WTC11 (cell line): ENCODE measurements around the gene SORCS2. TPM values are rescaled to one million over a fixed set of nuclear protein-coding genes. Genes with fewer than 3 reads are reported as not detected.

ENCODE experiments used
- ATAC-seq: fragments of 200-7000 bp; cut with Tn5 transposase; 2 replicates; pipeline ENCODE4 v1.10.0; 2021; ENCODE audit warnings: mild to moderate bottlenecking, moderate library complexity
- CTCF ChIA-PET: fragments of 300-600 bp; sonication (Branson Sonifier 250); formaldehyde crosslinking; loops from one replicate; lab custom pipeline; 2021; ENCODE audit warnings: antibody characterized with exemption; lab: Charles Lee
- POLR2A ChIA-PET: fragments of 350-600 bp; sonication (Branson Sonifier 250); formaldehyde crosslinking; loops from one replicate; lab custom pipeline; 2021; ENCODE audit warnings: antibody characterized with exemption; lab: Charles Lee
- DNase-seq: peaks from one replicate; pipeline ENCODE4 v3.0.0; 2021; ENCODE audit warnings: low spot score
- H3K27ac Mint-ChIP-seq: 2 replicates; pipeline ENCODE4 v1.8.0; 2021; ENCODE audit warnings: mixed read lengths
- H3K27me3 Mint-ChIP-seq: 2 replicates; pipeline ENCODE4 v1.8.0; 2021; ENCODE audit warnings: low read depth, mild to moderate bottlenecking, moderate library complexity, mixed read lengths
- H3K36me3 Mint-ChIP-seq: 2 replicates; pipeline ENCODE4 v1.8.0; 2021; ENCODE audit warnings: mixed read lengths
- H3K4me1 Mint-ChIP-seq: 2 replicates; pipeline ENCODE4 v1.8.0; 2022; ENCODE audit warnings: mixed read lengths
- H3K4me3 Mint-ChIP-seq: 2 replicates; pipeline ENCODE4 v1.8.0; 2021; ENCODE audit warnings: mild to moderate bottlenecking, moderate library complexity, mixed read lengths
- H3K9me3 Mint-ChIP-seq: 2 replicates; pipeline ENCODE4 v1.8.0; 2021; ENCODE audit warnings: mixed read lengths
- AFF4 ChIP-seq: sonication (generic); formaldehyde crosslinking; IDR thresholded peaks from 2 replicates; pipeline ENCODE4 v1.8.1; 2023; ENCODE audit warnings: mild to moderate bottlenecking, missing genetic modification reagents, borderline replicate concordance
- CREM ChIP-seq: sonication (generic); formaldehyde crosslinking; IDR thresholded peaks from 2 replicates; pipeline ENCODE4 v1.8.1; 2022; ENCODE audit warnings: mild to moderate bottlenecking, missing genetic modification reagents, moderate library complexity
- EMX1 ChIP-seq: fragments of 250-450 bp; sonication (Bioruptor Pico); IDR thresholded peaks from 2 replicates; pipeline ENCODE4 v1.8.0; 2021; ENCODE audit warnings: mild to moderate bottlenecking
- GABPB1 ChIP-seq: sonication (generic); formaldehyde crosslinking; IDR thresholded peaks from 2 replicates; pipeline ENCODE4 v1.8.1; 2023; ENCODE audit warnings: mild to moderate bottlenecking, missing genetic modification reagents
- IRF1 ChIP-seq: sonication (generic); formaldehyde crosslinking; IDR thresholded peaks from 2 replicates; pipeline ENCODE4 v1.8.0; 2023; ENCODE audit warnings: missing genetic modification reagents
- MXD4 ChIP-seq: fragments of 250-450 bp; sonication (Bioruptor Pico); IDR thresholded peaks from 2 replicates; pipeline ENCODE4 v1.8.0; 2021; ENCODE audit warnings: mild to moderate bottlenecking, moderate library complexity, borderline replicate concordance
- RELA ChIP-seq: sonication (generic); formaldehyde crosslinking; IDR thresholded peaks from 2 replicates; pipeline ENCODE4 v1.8.1; 2022; ENCODE audit warnings: missing genetic modification reagents, mild to moderate bottlenecking, borderline replicate concordance
- ZNF263 ChIP-seq: sonication (generic); formaldehyde crosslinking; IDR thresholded peaks from 2 replicates; pipeline ENCODE4 v1.8.1; 2022; ENCODE audit warnings: low read depth, mild to moderate bottlenecking, moderate library complexity, missing genetic modification reagents
- ZNF317 ChIP-seq: sonication (generic); formaldehyde crosslinking; IDR thresholded peaks from 2 replicates; pipeline ENCODE4 v1.8.1; 2023; ENCODE audit warnings: low read depth, mild to moderate bottlenecking, moderate library complexity, missing genetic modification reagents, borderline replicate concordance
- total RNA-seq: library from RNA; stranded (reverse); gene quantifications from 3 replicates; pipeline ENCODE4 v1.2.3, GENCODE V29; 2021
- TF ChIP-seq, protein P1 (sequence below): sonication (generic); formaldehyde crosslinking; IDR thresholded peaks from 2 replicates; pipeline ENCODE4 v1.8.0; 2022; ENCODE audit warnings: missing genetic modification reagents
- TF ChIP-seq, protein P2 (sequence below): sonication (generic); formaldehyde crosslinking; IDR thresholded peaks from 2 replicates; pipeline ENCODE4 v1.8.1; 2023; ENCODE audit warnings: mild to moderate bottlenecking, missing genetic modification reagents
- TF ChIP-seq, protein P3 (sequence below): sonication (generic); formaldehyde crosslinking; IDR thresholded peaks from 2 replicates; pipeline ENCODE4 v1.8.1; 2022; ENCODE audit warnings: missing genetic modification reagents, borderline replicate concordance
- TF ChIP-seq, protein P4 (sequence below): sonication (generic); formaldehyde crosslinking; IDR thresholded peaks from 2 replicates; pipeline ENCODE4 v1.8.1; 2023; ENCODE audit warnings: mild to moderate bottlenecking, missing genetic modification reagents
- TF ChIP-seq, protein P5 (sequence below): fragments of 250-450 bp; sonication (Bioruptor Pico); IDR thresholded peaks from 2 replicates; pipeline ENCODE4 v1.9.0; 2021; ENCODE audit warnings: mild to moderate bottlenecking
- TF ChIP-seq, protein P6 (sequence below): sonication (generic); formaldehyde crosslinking; conservative IDR thresholded peaks from 2 replicates; pipeline ENCODE4 v1.8.1; 2022; ENCODE audit warnings: mild to moderate bottlenecking, missing genetic modification reagents
- TF ChIP-seq, protein P7 (sequence below): sonication (generic); formaldehyde crosslinking; IDR thresholded peaks from 2 replicates; pipeline ENCODE4 v1.8.0; 2023; ENCODE audit warnings: mild to moderate bottlenecking, missing genetic modification reagents

Gene SORCS2
- total RNA-seq, 1 experiment from 2014 or later: 6.6 TPM

DNA sequence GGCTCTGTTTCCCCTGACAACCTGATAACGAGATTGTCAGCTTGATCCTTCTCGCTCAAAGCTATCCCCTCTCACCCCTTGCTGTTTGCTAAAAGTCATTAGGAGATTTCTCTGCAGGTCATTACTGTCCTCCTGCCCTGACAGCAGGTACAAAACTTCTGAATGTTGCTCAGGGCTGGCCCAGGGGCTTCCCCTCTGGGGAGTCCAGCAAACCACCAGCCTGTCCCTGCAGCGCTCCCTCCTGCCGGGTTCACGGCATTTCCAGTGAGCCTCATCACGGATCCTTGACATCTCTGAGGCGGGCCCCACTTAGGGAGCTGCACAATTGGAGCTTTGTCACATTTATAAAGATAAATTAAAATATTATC, 5.2 kb upstream of the SORCS2 start (continued):
- TF ChIP-seq, protein P1, sequence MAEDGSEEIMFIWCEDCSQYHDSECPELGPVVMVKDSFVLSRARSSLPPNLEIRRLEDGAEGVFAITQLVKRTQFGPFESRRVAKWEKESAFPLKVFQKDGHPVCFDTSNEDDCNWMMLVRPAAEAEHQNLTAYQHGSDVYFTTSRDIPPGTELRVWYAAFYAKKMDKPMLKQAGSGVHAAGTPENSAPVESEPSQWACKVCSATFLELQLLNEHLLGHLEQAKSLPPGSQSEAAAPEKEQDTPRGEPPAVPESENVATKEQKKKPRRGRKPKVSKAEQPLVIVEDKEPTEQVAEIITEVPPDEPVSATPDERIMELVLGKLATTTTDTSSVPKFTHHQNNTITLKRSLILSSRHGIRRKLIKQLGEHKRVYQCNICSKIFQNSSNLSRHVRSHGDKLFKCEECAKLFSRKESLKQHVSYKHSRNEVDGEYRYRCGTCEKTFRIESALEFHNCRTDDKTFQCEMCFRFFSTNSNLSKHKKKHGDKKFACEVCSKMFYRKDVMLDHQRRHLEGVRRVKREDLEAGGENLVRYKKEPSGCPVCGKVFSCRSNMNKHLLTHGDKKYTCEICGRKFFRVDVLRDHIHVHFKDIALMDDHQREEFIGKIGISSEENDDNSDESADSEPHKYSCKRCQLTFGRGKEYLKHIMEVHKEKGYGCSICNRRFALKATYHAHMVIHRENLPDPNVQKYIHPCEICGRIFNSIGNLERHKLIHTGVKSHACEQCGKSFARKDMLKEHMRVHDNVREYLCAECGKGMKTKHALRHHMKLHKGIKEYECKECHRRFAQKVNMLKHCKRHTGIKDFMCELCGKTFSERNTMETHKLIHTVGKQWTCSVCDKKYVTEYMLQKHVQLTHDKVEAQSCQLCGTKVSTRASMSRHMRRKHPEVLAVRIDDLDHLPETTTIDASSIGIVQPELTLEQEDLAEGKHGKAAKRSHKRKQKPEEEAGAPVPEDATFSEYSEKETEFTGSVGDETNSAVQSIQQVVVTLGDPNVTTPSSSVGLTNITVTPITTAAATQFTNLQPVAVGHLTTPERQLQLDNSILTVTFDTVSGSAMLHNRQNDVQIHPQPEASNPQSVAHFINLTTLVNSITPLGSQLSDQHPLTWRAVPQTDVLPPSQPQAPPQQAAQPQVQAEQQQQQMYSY (CRISPR knock-in tag): no peak
- TF ChIP-seq, protein P2, sequence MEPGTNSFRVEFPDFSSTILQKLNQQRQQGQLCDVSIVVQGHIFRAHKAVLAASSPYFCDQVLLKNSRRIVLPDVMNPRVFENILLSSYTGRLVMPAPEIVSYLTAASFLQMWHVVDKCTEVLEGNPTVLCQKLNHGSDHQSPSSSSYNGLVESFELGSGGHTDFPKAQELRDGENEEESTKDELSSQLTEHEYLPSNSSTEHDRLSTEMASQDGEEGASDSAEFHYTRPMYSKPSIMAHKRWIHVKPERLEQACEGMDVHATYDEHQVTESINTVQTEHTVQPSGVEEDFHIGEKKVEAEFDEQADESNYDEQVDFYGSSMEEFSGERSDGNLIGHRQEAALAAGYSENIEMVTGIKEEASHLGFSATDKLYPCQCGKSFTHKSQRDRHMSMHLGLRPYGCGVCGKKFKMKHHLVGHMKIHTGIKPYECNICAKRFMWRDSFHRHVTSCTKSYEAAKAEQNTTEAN: no peak
- TF ChIP-seq, protein P3, sequence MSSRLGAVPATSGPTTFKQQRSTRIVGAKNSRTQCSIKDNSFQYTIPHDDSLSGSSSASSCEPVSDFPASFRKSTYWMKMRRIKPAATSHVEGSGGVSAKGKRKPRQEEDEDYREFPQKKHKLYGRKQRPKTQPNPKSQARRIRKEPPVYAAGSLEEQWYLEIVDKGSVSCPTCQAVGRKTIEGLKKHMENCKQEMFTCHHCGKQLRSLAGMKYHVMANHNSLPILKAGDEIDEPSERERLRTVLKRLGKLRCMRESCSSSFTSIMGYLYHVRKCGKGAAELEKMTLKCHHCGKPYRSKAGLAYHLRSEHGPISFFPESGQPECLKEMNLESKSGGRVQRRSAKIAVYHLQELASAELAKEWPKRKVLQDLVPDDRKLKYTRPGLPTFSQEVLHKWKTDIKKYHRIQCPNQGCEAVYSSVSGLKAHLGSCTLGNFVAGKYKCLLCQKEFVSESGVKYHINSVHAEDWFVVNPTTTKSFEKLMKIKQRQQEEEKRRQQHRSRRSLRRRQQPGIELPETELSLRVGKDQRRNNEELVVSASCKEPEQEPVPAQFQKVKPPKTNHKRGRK (CRISPR knock-in tag): no peak
- TF ChIP-seq ZNF317 (CRISPR knock-in tag) (no peak), GABPB1 (no peak), AFF4 (CRISPR knock-in tag) (no peak), IRF1 (CRISPR knock-in tag) (no peak), MXD4 (CRISPR knock-in tag) (no peak)

DNA sequence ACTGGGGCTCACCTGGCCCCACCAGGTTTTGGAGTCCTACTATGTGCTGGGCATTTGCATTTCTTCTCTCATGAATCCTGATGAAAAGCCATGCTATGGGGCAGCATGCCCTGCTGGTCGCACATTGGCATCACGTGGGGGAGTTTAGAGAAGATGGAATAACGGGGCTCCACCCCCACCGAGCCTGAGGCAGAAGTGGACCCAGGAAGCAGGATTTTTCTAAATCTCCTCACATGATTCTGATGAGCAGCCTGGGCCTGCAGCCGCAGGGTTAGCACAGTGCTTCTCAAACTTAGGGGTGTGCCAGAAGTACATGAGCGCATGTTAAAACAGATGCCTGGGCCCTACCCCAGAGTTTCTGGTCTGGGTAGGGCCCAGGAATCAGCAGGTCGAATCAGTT, 4.6 kb upstream of the SORCS2 start:
- CTCF ChIA-PET: interaction anchor here (0.6 kb wide), 1 partner anchor 148 kb away, joined by 3 read pairs; no protein-coding TSS in a partner anchor
- TF ChIP-seq, protein P4, sequence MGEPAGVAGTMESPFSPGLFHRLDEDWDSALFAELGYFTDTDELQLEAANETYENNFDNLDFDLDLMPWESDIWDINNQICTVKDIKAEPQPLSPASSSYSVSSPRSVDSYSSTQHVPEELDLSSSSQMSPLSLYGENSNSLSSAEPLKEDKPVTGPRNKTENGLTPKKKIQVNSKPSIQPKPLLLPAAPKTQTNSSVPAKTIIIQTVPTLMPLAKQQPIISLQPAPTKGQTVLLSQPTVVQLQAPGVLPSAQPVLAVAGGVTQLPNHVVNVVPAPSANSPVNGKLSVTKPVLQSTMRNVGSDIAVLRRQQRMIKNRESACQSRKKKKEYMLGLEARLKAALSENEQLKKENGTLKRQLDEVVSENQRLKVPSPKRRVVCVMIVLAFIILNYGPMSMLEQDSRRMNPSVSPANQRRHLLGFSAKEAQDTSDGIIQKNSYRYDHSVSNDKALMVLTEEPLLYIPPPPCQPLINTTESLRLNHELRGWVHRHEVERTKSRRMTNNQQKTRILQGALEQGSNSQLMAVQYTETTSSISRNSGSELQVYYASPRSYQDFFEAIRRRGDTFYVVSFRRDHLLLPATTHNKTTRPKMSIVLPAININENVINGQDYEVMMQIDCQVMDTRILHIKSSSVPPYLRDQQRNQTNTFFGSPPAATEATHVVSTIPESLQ (CRISPR knock-in tag): no peak
- no peak for TF ChIP-seq EMX1 (CRISPR knock-in tag)
- no peak for TF ChIP-seq ZNF263
- no peak for TF ChIP-seq RELA
- TF ChIP-seq CREM (CRISPR knock-in tag): no peak
- TF ChIP-seq, protein P3 (CRISPR knock-in tag): no peak
- TF ChIP-seq, protein P5, sequence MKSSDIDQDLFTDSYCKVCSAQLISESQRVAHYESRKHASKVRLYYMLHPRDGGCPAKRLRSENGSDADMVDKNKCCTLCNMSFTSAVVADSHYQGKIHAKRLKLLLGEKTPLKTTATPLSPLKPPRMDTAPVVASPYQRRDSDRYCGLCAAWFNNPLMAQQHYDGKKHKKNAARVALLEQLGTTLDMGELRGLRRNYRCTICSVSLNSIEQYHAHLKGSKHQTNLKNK (CRISPR knock-in tag): no peak
- TF ChIP-seq, protein P6, sequence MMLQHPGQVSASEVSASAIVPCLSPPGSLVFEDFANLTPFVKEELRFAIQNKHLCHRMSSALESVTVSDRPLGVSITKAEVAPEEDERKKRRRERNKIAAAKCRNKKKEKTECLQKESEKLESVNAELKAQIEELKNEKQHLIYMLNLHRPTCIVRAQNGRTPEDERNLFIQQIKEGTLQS (CRISPR knock-in tag): no peak
- TF ChIP-seq, protein P7, sequence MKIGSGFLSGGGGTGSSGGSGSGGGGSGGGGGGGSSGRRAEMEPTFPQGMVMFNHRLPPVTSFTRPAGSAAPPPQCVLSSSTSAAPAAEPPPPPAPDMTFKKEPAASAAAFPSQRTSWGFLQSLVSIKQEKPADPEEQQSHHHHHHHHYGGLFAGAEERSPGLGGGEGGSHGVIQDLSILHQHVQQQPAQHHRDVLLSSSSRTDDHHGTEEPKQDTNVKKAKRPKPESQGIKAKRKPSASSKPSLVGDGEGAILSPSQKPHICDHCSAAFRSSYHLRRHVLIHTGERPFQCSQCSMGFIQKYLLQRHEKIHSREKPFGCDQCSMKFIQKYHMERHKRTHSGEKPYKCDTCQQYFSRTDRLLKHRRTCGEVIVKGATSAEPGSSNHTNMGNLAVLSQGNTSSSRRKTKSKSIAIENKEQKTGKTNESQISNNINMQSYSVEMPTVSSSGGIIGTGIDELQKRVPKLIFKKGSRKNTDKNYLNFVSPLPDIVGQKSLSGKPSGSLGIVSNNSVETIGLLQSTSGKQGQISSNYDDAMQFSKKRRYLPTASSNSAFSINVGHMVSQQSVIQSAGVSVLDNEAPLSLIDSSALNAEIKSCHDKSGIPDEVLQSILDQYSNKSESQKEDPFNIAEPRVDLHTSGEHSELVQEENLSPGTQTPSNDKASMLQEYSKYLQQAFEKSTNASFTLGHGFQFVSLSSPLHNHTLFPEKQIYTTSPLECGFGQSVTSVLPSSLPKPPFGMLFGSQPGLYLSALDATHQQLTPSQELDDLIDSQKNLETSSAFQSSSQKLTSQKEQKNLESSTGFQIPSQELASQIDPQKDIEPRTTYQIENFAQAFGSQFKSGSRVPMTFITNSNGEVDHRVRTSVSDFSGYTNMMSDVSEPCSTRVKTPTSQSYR: no peak

More for the DNA sequence above, 4.6 kb upstream of the SORCS2 start:
- Mint-ChIP-seq H3K9me3 (peaks cover 10% of the 10 kb centered on the region), H3K4me1 (no peaks in the 10 kb centered on the region), H3K27ac (no peak overlapping the region), H3K27me3 (peaks cover 25% of the 10 kb centered on the region), H3K4me3 (no peak overlapping the region), H3K36me3 (no peaks in the 10 kb centered on the region)
- DNase-seq (no peak), ATAC-seq (no peak)
- POLR2A ChIA-PET: no interaction called here
